ENCODE measurements around the gene BSN.

BSN gene

GRCh38 chr3:49530701-49531100, 23.6 kb upstream of the BSN start:
- H3K27me3 Mint-ChIP-seq = no peaks in the 10 kb centered on the region
- peaks cover 34 to 45% of the 10 kb centered on the region in 2 donors for H3K36me3 Mint-ChIP-seq
- H3K9me3 Mint-ChIP-seq = no peaks in the 10 kb centered on the region
- H3K4me3 Mint-ChIP-seq = no peak overlapping the region
- ATAC-seq (replicated peaks) (no peak), DNase-seq (no peak)
- H3K4me1 Mint-ChIP-seq = peaks cover 16 to 19% of the 10 kb centered on the region in 2 donors
- H3K27ac Mint-ChIP-seq = no peak overlapping the region

- no peak for DNase-seq
- no peak overlapping the region for H3K27ac Mint-ChIP-seq
Observed at GRCh38 chr3:49531218-49531617, 23.1 kb upstream of the BSN start.

GRCh38 chr3:49531715-49532114, 22.6 kb upstream of the BSN start:
- H3K27me3 Mint-ChIP-seq = no peaks in the 10 kb centered on the region
- peak overlapping the region; percentile 80 for H3K27ac Mint-ChIP-seq
- peaks cover 16 to 19% of the 10 kb centered on the region in 2 donors for H3K4me1 Mint-ChIP-seq
- ATAC-seq (replicated peaks) (no peak), DNase-seq (no peak)
- H3K4me3 Mint-ChIP-seq = no peak overlapping the region
- H3K36me3 Mint-ChIP-seq = peaks cover 34 to 43% of the 10 kb centered on the region in 2 donors
- no peaks in the 10 kb centered on the region for H3K9me3 Mint-ChIP-seq

More at GRCh38 chr3:49531218-49531617, 23.1 kb upstream of the BSN start:
- Mint-ChIP-seq H3K4me3 (no peak overlapping the region), H3K36me3 (peaks cover 34 to 45% of the 10 kb centered on the region in 2 donors), H3K27me3 (no peaks in the 10 kb centered on the region), H3K4me1 (peaks cover 16 to 19% of the 10 kb centered on the region in 2 donors), H3K9me3 (no peaks in the 10 kb centered on the region)
- no peak for ATAC-seq (replicated peaks)

- H3K9me3 Mint-ChIP-seq = no peaks in the 10 kb centered on the region
- H3K4me1 Mint-ChIP-seq = peaks cover 14 to 19% of the 10 kb centered on the region in 2 donors
- DNase-seq (no peak), ATAC-seq (replicated peaks) (no peak)
- no peak overlapping the region for H3K4me3 Mint-ChIP-seq
- no peaks in the 10 kb centered on the region for H3K27me3 Mint-ChIP-seq
- H3K36me3 Mint-ChIP-seq = peaks cover 30 to 36% of the 10 kb centered on the region in 2 donors
- no peak overlapping the region for H3K27ac Mint-ChIP-seq
Observed at GRCh38 chr3:49533031-49533430, 21.2 kb upstream of the BSN start.

GRCh38 chr3:49533786-49534519, 20.3 kb upstream of the BSN start:
- no peaks in the 10 kb centered on the region for H3K27me3 Mint-ChIP-seq
- peaks cover 14 to 19% of the 10 kb centered on the region in 2 donors for H3K4me1 Mint-ChIP-seq
- H3K27ac Mint-ChIP-seq = no peak overlapping the region

GRCh38 chr3:49534581-49535441, 19.5 kb upstream of the BSN start:
- ATAC-seq (replicated peaks) = no peak
- no peak for DNase-seq
- Mint-ChIP-seq H3K27me3 (no peaks in the 10 kb centered on the region), H3K4me3 (no peak overlapping the region), H3K36me3 (peaks cover 27 to 36% of the 10 kb centered on the region in 2 donors), H3K27ac (peak overlapping the region; percentile 42), H3K9me3 (no peaks in the 10 kb centered on the region), H3K4me1 (peaks cover 10 to 19% of the 10 kb centered on the region in 2 donors)

More at GRCh38 chr3:49533786-49534519, 20.3 kb upstream of the BSN start:
- no peak overlapping the region for H3K4me3 Mint-ChIP-seq
- DNase-seq (no peak), ATAC-seq (replicated peaks) (no peak)
- peaks cover 27 to 36% of the 10 kb centered on the region in 2 donors for H3K36me3 Mint-ChIP-seq
- H3K9me3 Mint-ChIP-seq = no peaks in the 10 kb centered on the region

- H3K36me3 Mint-ChIP-seq = peaks cover 18 to 24% of the 10 kb centered on the region in 2 donors
- DNase-seq (no peak), ATAC-seq (replicated peaks) (no peak)
- H3K27ac Mint-ChIP-seq = no peak overlapping the region
- H3K4me1 Mint-ChIP-seq = peaks cover 9 to 21% of the 10 kb centered on the region in 2 donors
- no peaks in the 10 kb centered on the region for H3K9me3 Mint-ChIP-seq
- H3K27me3 Mint-ChIP-seq = no peaks in the 10 kb centered on the region
- no peak overlapping the region for H3K4me3 Mint-ChIP-seq
Observed at GRCh38 chr3:49535971-49536874, 18.1 kb upstream of the BSN start.

- no peaks in the 10 kb centered on the region for H3K27me3 Mint-ChIP-seq
- ATAC-seq (replicated peaks) = no peak
Observed at GRCh38 chr3:49536875-49537533, 17.3 kb upstream of the BSN start.

GRCh38 chr3:49539659-49540560, 14.4 kb upstream of the BSN start:
- Mint-ChIP-seq H3K27me3 (peaks cover 13 to 15% of the 10 kb centered on the region in 2 donors), H3K27ac (peak overlapping the region; percentile 47), H3K9me3 (no peaks in the 10 kb centered on the region), H3K4me3 (peak overlapping the region; percentile 80 to 84), H3K4me1 (peaks cover 4 to 13% of the 10 kb centered on the region in 2 donors), H3K36me3 (no peaks in the 10 kb centered on the region)
- DNase-seq (peak; percentile 88), ATAC-seq (replicated peaks) (peak; percentile 90 to 92)

More at GRCh38 chr3:49536875-49537533, 17.3 kb upstream of the BSN start:
- Mint-ChIP-seq H3K9me3 (no peaks in the 10 kb centered on the region), H3K4me3 (no peak overlapping the region), H3K36me3 (peaks cover 11 to 16% of the 10 kb centered on the region in 2 donors), H3K27ac (no peak overlapping the region), H3K4me1 (peaks cover 4 to 13% of the 10 kb centered on the region in 2 donors)
- DNase-seq = no peak

- peaks cover 10 to 17% of the 10 kb centered on the region in 2 donors for H3K4me1 Mint-ChIP-seq
- no peak for ATAC-seq (replicated peaks)
- no peak overlapping the region for H3K4me3 Mint-ChIP-seq
- no peaks in the 10 kb centered on the region for H3K9me3 Mint-ChIP-seq
- no peaks in the 10 kb centered on the region for H3K36me3 Mint-ChIP-seq
- DNase-seq = no peak
- peaks cover 54 to 61% of the 10 kb centered on the region in 2 donors for H3K27me3 Mint-ChIP-seq
- H3K27ac Mint-ChIP-seq = no peak overlapping the region
Observed at GRCh38 chr3:49552087-49552486, 2.2 kb upstream of the BSN start.

GRCh38 chr3:49553324-49553691, 969 bp upstream of the BSN start:
- no peaks in the 10 kb centered on the region for H3K36me3 Mint-ChIP-seq
- peaks cover 58 to 60% of the 10 kb centered on the region in 2 donors for H3K27me3 Mint-ChIP-seq
- DNase-seq (no peak), ATAC-seq (replicated peaks) (no peak)
- H3K4me3 Mint-ChIP-seq = peak overlapping the region; percentile 92 to 96
- H3K9me3 Mint-ChIP-seq = no peaks in the 10 kb centered on the region
- no peak overlapping the region for H3K27ac Mint-ChIP-seq
- peaks cover 10 to 17% of the 10 kb centered on the region in 2 donors for H3K4me1 Mint-ChIP-seq

GRCh38 chr3:49554633-49555265, 472 bp downstream of the BSN start:
- no peak overlapping the region for H3K27ac Mint-ChIP-seq

More at GRCh38 chr3:49554633-49555265, 472 bp downstream of the BSN start:
- H3K27me3 Mint-ChIP-seq = peaks cover 60 to 70% of the 10 kb centered on the region in 2 donors
- H3K9me3 Mint-ChIP-seq = peaks cover 1 to 5% of the 10 kb centered on the region in 2 donors
- no peak for DNase-seq
- H3K36me3 Mint-ChIP-seq = peaks cover 0 to 3% of the 10 kb centered on the region in 2 donors
- ATAC-seq (replicated peaks) = peak; percentile 73 to 74
- H3K4me3 Mint-ChIP-seq = peak overlapping the region; percentile 53 to 65
- peaks cover 10 to 17% of the 10 kb centered on the region in 2 donors for H3K4me1 Mint-ChIP-seq
